Uterus (tissue), 2 donors: Measurements from ENCODE around the gene KCNG2.

ENCODE experiments used
- POLR2A ChIP-seq, 2 donors: fragments of 450-650 bp; IDR thresholded peaks; one replicate each; pipeline ENCODE4 v1.6.1; 2016; ENCODE audit warnings: antibody characterized with exemption in 2 of 2, mild to moderate bottlenecking in 1 of 2, moderate library complexity in 1 of 2
- TF ChIP-seq, protein P1 (sequence below), 4 experiments: fragments of 200-600 bp in 2 of 4; fragments of 450-650 bp in 2 of 4; sonication (generic) in 2 of 4; IDR thresholded peaks; one replicate each; pipeline ENCODE4 v1.5.1; 2016 to 2019; ENCODE audit warnings: antibody characterized with exemption in 4 of 4, mild to moderate bottlenecking in 2 of 4, moderate library complexity in 1 of 4

DNA sequence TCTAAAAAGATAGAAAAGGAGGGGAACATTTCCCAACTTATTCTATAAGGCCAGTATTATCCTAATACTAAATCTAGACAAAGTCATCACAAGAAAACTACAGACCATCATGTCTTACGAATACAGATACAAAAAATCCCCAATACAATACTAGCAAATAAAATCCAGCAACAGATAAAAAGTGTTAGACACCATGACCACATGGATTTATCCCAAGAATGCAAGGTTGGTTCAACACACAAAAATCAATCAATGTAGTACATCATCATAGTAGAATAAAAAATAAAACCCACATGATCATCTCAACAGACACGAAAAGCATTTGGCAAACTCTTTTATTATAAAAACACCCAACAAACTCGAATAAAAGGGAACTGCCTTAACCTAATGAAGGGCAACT is 135.2 kb downstream of the KCNG2 start:
- no peak for TF ChIP-seq POLR2A (IDR thresholded peaks at IDR 0.05)
- TF ChIP-seq, protein P1, sequence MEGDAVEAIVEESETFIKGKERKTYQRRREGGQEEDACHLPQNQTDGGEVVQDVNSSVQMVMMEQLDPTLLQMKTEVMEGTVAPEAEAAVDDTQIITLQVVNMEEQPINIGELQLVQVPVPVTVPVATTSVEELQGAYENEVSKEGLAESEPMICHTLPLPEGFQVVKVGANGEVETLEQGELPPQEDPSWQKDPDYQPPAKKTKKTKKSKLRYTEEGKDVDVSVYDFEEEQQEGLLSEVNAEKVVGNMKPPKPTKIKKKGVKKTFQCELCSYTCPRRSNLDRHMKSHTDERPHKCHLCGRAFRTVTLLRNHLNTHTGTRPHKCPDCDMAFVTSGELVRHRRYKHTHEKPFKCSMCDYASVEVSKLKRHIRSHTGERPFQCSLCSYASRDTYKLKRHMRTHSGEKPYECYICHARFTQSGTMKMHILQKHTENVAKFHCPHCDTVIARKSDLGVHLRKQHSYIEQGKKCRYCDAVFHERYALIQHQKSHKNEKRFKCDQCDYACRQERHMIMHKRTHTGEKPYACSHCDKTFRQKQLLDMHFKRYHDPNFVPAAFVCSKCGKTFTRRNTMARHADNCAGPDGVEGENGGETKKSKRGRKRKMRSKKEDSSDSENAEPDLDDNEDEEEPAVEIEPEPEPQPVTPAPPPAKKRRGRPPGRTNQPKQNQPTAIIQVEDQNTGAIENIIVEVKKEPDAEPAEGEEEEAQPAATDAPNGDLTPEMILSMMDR (IDR thresholded peaks at IDR 0.05) = no peak
